ENCODE results near the gene SCN1B.

The SCN1B gene

GRCh38 chr19:35077411-35078223 is 47.3 kb downstream of the SCN1B start:
- DNase-seq = no peak

DNA sequence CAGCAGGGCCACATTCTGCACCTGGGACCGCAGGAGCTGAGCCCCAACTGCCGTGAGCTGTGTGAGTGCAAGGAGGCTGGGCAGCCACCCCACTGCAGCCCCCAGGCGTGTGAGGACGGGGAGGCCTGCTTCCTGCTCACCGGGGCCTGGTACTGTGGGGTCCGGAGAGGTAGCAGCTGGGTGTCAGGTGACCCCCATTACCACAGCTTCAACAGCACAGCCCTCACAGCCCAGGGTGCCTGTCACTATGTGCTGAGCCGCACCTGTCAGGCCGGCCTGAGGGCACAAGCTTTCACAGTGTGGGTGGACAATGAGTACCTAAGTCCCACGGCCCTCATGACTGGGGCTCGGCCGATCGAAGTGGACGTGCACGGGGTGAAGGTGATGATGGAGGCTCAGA is 49.6 kb downstream of the SCN1B start:
- DNase-seq = no peak

- no peak for DNase-seq
These were observed 50.4 kb downstream of the SCN1B start for GRCh38 chr19:35080613-35081170.

DNA sequence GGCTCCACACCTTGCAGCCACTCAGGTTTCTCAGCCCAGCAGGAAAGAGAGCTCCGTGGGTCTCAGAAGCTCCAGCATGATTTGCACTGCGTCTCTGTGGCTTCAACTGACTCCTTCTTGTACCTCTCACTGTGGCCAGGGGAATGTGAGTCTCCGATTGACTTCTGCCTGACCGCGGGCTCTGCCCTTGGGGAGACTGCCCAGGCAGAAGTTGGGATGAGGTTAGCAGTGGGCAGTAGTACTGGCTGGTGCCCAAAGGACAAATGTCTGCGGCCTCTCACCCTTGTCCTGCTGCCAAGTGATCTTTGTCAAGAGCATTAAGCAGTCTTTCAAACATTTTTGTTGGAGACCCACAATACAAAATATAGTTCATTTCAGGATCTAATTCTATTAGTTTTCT is 50.9 kb downstream of the SCN1B start:
- DNase-seq = no peak

- no peak for DNase-seq
These were observed 53.6 kb downstream of the SCN1B start for GRCh38 chr19:35083691-35084508.

DNA sequence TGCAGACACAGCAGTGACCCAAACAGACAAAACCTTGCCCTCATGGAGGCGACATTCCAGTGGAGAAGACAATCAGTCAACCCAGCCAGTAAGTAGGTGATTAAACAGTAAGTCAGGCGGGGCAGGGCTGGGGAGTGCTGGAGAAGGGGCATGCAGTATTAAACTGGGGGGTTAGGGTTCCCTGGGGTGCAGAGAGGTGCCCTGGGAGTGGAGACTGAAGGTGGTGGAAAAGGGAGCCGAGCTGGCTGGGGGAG is 54.2 kb downstream of the SCN1B start:
- DNase-seq = no peak

DNA sequence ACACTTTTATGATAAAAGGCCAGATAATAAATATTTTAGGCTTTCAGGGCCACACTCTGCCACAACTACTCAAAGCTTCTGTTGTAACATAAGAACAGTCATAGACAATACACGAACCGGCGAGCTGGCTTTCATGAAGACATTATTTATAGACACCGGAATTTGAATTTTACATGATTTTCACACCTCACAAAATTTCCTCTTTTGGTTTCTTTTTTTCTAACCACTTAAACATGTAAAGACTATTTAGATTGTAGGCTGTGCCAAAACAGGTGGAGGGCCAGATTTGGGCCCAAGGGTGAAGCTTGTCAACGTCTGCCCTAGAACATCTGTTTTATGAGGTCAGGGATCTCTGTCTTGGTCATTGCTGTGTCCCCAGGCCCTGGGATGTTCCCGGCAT is 55.7 kb downstream of the SCN1B start:
- no peak for DNase-seq

DNA sequence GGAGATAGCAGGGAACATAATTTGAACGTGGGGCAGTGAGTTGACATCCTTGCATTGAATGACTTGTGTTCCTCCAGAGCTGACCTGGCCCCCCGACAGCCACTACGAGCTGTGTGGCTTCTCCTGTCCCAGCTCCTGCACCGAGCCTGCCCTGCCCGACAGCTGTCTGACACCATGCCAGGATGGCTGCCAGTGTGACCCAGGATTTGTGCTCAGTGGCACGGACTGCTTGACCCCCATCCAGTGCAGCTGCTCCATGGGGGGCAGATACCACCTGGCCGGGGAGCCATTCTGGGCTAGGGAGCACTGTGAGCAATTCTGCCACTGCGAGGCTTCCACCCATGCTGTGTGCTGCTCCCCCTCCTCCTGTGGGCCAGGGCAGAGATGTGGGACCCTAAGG is 56.2 kb downstream of the SCN1B start:
- no peak for DNase-seq

- no peak for DNase-seq
These were observed 57.1 kb downstream of the SCN1B start for GRCh38 chr19:35087393-35087792.

DNA sequence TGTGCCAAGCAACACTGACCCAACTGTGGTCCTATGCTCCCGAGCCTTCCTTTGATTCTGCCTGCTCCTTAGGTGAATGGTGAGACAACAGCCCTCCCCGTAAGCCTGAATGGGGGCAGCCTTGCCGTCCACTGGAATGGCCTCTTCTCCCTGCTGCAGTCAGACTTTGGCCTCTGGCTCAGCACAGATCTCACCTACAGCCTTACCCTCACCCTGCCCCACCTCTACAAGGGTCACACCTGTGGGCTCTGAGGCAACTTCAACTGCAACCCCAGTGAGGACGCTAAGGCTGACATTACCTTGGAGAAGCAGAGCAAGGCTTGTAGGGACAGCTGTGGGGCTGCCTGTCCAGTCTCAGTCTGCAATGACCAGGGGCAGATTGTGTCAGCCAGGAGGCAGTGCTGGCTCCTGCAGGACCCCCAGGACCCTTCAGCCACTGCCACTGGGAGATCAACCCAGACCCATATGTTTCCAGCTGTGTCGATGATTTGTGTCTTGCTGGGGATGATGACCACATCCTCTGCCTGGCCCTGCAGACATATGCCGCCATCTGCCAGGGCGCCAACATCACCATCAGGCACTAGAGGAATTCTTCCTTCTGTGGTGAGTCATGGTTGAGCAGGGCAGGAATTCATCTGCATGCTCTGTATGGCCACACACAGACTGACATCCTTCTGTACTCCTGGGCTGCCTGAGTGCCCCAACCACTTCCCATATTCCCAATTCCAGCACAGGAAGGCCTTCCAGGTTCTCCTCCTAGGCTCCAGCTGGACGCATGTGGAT is 58.1 kb downstream of the SCN1B start:
- no peak for DNase-seq

GRCh38 chr19:35089554-35089953 is 59.3 kb downstream of the SCN1B start:
- no peak for DNase-seq
